Stimulated activated CD4-positive, alpha-beta T cell treated with anti-CD3 and anti-CD28 coated beads, Interleukin-2, amount 100 ng/mL, for 4 hours (primary cell): ENCODE results near the gene PPIG.
"Not testable (repeated sequence)": the region's sequence is repeated elsewhere in the genome, so short reads cannot be mapped to it uniquely, and the experiment has no call there.

Source experiments
- DNase-seq: peaks from one replicate; pipeline ENCODE4 v3.0.0-alpha.2; 2020; ENCODE audit warnings: low read depth

The PPIG gene

DNA sequence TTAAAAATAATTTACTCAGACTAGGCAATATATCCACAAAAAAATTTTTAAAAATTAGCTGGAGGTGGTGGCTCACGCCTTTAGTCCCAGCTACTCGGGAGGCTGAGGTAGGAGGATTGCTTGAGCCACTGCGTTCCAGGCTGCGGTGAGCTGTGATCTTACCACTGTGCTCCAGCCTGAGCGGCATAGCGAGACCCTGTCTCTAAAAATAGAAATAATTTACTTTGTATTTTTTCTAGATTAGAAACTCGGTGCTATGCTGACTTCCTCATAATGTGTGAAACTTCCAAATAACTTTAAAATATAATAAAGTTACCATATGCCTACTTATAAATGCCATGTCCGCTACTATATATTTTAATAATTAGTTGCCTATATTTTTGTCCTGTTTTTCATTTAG is 6.7 kb downstream of the PPIG start:
- DNase-seq = no peak

GRCh38 chr2:169596546-169596945 is 12.4 kb downstream of the PPIG start:
- DNase-seq = not testable (repeated sequence)

GRCh38 chr2:169598982-169599381 is 14.8 kb downstream of the PPIG start:
- DNase-seq = no peak

DNA sequence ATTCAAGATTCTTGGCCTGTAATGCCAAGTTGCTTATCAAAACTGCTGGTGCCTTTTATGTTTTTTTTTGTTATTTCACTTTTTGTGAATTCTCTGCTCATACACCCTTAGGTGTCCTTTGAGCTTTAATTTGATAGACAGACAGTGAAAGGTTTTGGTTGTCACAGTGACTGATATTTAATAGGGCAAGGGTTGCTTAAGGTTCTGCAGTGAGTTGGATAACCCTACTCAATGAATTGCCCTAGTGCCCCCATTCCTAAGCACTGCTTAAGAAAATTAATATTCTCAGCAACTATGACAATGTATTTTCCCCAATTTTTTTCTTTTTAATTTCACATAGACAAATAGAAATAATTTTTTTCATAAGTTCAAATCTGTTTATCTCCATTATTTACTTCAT is 15.4 kb downstream of the PPIG start:
- DNase-seq = no peak

DNA sequence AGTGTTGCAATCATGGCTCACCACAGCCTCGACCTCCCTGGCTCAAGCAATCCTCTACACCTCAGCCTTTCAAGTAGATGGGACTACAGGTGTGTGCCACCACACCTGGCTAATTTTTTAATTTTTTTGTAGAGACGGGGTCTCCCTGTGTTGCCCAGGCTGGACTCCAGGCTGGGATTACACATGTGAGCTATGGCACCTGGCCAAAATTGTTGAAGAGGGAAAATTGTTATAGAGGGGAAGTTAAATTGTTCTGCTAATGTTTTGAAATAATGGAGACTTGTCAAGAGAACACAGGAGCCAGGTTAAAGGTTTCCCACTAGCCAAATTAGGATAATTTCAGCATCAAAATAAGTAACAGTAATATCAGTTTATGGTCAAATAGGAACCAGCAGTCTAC is 25.1 kb downstream of the PPIG start:
- DNase-seq = no peak

GRCh38 chr2:169613876-169614275 is 29.7 kb downstream of the PPIG start:
- DNase-seq = no peak

DNA sequence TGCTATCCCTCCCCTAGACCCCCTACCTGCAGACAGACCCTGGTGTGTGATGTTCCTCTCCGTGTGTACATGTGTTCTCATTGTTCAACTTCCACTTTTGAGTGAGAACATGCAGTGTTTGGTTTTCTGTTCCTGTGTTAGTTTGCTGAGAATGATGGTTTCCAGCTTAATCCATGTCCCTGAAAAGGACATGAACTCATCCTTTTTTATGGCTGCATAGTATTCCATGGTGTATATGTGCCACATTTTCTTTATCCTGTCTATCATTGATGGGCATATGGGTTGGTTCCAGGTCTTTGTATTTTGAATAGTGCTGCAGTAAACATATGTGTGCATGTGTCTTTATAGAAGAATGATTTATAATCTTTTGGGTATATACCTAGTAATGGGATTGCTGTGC is 31.8 kb downstream of the PPIG start:
- DNase-seq = not testable (repeated sequence)

DNA sequence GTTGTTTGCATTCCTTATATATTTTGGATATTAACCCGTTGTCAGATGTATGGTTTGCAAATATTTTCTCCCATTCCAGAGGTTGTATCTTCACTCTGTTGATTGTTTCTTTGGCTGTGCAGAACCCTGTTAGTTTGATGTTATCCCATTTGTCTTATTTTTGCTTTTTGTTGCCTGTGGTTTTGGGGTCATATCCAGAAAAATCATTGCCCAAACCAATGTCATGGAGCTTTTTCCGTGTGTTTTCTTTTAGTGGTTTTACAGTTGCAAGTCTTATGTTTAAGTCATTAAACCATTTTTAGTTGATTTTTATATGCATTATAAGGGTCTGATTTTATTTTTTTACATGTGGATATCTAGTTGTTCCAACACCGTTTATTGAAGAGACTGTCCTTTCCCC is 35.8 kb downstream of the PPIG start:
- no peak for DNase-seq

DNA sequence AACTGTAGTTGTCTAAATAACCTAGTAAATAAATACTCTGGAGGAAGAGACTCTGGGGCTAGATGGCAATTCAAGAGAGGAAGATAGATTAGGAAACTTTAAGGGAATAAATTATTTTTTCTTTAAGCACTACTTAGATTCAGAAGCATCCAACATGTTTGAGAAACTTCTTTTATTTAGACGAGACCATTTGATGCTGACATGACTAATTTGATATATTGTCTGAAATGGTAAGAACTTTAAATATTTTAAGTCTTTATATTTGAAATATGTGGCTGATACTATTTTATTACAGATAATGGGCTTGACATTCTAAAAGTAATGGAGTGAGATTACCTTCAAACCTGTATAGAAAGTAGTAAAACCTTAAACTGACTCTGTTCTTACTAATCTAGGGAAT is 36.4 kb downstream of the PPIG start:
- no peak for DNase-seq

DNA sequence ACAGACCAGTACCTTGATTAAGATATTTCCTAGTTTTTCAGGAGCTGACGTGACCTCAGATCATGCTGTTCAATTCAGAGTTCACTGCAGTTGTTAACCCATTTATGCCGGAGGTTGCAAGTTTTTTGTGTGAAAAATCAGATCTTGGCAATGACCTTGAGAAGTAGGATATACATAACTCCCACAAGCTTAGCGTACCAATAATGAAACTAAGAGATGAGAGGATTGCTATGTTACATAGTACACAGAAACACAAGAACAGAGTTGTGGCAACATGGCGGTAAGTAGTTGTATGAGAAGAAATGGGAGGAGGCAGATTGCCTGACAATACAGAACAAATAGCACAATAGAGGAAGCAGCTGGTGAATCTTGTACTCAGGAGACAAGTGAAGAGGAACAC is 39.1 kb downstream of the PPIG start:
- DNase-seq = no peak

- DNase-seq = no peak
These were observed 41.6 kb downstream of the PPIG start for GRCh38 chr2:169625781-169626180.

GRCh38 chr2:169636440-169637097 is 52.4 kb downstream of the PPIG start:
- no peak for DNase-seq

DNA sequence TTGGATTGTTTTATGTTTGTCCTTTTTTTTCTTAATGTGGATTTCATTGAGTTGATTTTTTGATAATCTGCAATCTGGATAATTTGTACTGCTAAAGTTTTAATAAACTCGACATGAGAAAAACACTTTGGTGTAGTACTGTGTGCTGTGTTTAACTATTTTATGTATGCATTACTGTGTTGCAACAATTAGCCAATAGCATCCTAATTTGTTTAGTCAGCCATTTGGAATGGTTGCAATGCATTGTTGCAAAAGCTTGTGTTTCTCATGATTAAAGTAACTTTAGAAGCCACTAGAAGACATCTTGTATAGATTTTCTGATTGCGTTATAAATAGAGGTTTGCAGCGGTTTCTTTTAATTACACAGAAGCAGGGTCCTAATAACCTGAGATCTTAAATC is 53.5 kb downstream of the PPIG start:
- no peak for DNase-seq

DNA sequence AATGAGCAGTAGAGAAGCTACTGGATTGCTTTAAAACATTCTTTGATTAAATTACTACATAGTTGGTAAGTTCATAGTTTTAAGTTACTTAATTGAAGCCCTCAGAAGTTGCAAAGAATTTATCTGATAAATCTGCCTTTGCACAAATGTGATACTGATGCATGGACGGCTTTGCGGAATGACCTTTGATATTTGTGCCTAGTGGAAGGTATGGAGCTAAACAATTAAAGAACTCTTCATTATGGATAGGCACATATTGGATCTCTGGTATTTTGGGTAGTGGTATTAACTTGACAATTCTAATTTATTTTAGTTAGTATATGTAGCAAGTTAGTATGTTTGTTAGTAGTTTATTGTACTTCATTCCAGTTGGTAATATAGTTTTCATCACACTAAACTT is 56.0 kb downstream of the PPIG start:
- no peak for DNase-seq

GRCh38 chr2:169641464-169641863 is 57.3 kb downstream of the PPIG start:
- DNase-seq = no peak

- no peak for DNase-seq
These were observed 60.0 kb downstream of the PPIG start for GRCh38 chr2:169644173-169644572.

GRCh38 chr2:169647496-169647895 is 63.3 kb downstream of the PPIG start:
- no peak for DNase-seq

DNA sequence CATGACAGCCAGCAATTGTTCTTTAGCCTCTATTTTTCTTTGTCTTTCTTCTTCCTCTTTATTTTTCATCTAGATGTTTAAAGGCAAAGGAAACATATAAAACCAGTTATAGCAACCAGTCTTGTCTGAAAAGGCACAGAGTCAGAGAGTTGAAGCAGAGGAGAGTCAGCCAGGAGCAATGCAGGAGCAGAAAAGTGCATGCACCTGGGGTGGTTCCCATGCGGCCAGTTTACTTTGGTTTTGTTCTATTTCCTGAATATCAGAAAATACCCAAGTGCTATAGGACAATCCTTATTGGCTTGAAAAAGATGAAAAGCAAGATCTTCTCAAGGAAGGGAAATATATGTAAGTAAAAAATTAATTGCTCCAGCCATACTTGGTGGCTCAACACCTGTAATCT is 65.1 kb downstream of the PPIG start:
- no peak for DNase-seq

DNA sequence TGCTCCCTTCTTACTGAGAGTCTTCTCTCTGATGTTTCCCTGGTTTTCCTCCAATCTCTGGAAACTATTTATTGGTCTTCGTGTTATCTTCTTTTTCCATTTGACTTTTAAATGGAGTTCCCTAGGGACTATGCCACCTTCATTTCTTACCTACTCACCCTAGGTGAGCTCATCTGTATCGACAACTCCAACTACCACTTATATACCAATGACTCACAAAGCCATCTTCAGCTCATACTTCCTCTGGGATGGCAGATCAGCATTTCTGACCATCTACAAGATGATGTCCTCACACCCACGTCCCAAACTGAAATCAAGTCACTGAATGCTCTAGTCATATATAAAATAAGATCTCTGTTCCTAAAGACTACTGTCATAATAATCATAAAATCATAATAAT is 69.5 kb downstream of the PPIG start:
- DNase-seq = no peak

GRCh38 chr2:169656164-169656563 is 72.0 kb downstream of the PPIG start:
- no peak for DNase-seq

DNA sequence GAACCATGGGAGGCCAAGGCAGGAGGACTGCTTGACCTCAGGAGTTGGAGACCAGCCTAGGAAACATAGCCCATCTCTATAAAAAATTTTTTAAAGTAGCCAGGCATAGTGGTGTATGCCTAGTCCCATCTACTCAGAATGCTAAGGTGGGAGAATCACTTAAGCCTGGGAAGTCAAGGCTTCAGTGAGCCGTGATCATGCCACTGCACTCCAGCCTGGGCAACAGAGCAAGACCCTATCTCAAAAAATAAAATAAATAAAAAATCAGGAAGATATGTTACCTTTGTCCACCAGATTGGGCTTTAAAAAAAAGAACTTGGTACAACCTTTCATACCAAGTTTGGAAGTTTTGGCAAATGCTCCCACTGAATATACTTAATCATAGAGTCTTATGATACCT is 74.7 kb downstream of the PPIG start:
- DNase-seq = no peak

DNA sequence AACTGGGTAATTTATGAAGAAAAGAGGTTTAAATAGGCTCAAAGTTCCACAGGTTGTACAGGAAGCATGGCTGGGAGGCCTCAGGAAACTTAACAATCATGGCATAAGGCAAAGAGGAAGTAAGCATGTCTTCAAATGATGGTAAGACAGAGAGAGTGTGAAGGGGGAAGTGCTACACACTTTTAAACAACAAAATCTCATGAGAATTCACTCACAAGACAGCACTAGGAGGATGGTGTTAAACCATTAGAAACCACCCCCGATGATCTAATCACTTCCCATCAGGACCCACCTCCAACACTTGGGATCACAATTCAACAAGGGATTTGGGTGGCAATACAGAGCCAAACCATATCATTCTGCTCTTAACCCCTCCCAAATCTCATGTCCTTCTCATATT is 75.2 kb downstream of the PPIG start:
- no peak for DNase-seq

GRCh38 chr2:169661265-169661664 is 77.1 kb downstream of the PPIG start:
- no peak for DNase-seq

GRCh38 chr2:169662744-169663143 is 78.6 kb downstream of the PPIG start:
- DNase-seq = no peak

- no peak for DNase-seq
These were observed 79.1 kb downstream of the PPIG start for GRCh38 chr2:169663247-169663646.
